GM23338 (cell line): ENCODE data around the gene SIKE1. TPM values are rescaled to one million over a fixed set of nuclear protein-coding genes. Genes with fewer than 3 reads are reported as not detected.

Experiments used
- ATAC-seq: fragments of 200-7000 bp; cut with Tn5 transposase; 3 replicates; pipeline ENCODE4 v1.9.1; 2020
- DNase-seq: peaks from one replicate; pipeline ENCODE4 v3.0.0-alpha.2; 2015; ENCODE audit warnings: low spot score
- H2AFZ ChIP-seq: fragments of 200-600 bp; sonication (generic); 2 replicates; pipeline ENCODE4 v1.8.0; 2016; ENCODE audit warnings: antibody characterized with exemption, mild to moderate bottlenecking, moderate library complexity
- H3F3A ChIP-seq: fragments of 200-600 bp; sonication (generic); replicated peaks from 2 replicates; pipeline ENCODE4 v1.8.0; 2017; ENCODE audit warnings: antibody characterized with exemption, mixed run types, low read depth
- H3K27ac ChIP-seq: fragments of 200-600 bp; sonication (generic); 2 replicates; pipeline ENCODE4 v1.6.1; 2016; ENCODE audit warnings: low read depth
- H3K27me3 ChIP-seq: fragments of 200-600 bp; sonication (generic); 2 replicates; pipeline ENCODE4 v1.8.0; 2016; ENCODE audit warnings: mild to moderate bottlenecking, mixed run types, moderate library complexity; ENCODE audit not compliant: insufficient read depth
- H3K36me3 ChIP-seq: fragments of 200-600 bp; sonication (generic); 2 replicates; pipeline ENCODE4 v1.8.0; 2016; ENCODE audit warnings: mild to moderate bottlenecking; ENCODE audit not compliant: insufficient read depth
- H3K4me1 ChIP-seq: fragments of 200-600 bp; sonication (generic); 2 replicates; pipeline ENCODE4 v1.8.0; 2016; ENCODE audit warnings: mild to moderate bottlenecking, moderate library complexity; ENCODE audit not compliant: insufficient read depth
- H3K4me2 ChIP-seq: fragments of 200-600 bp; sonication (generic); 2 replicates; pipeline ENCODE4 v1.7.1; 2017; ENCODE audit warnings: mixed run types
- H3K4me3 ChIP-seq: fragments of 200-600 bp; sonication (generic); 2 replicates; pipeline ENCODE4 v1.6.1; 2016; ENCODE audit warnings: mixed run types
- H3K79me2 ChIP-seq: fragments of 200-600 bp; sonication (generic); replicated peaks from 2 replicates; pipeline ENCODE4 v1.8.0; 2017; ENCODE audit warnings: mild to moderate bottlenecking; ENCODE audit not compliant: insufficient read depth
- H3K9me2 ChIP-seq: fragments of 200-600 bp; sonication (generic); 2 replicates; pipeline ENCODE4 v1.8.0; 2017; ENCODE audit not compliant: insufficient read depth
- H4K20me1 ChIP-seq: fragments of 200-600 bp; sonication (generic); replicated peaks from 2 replicates; pipeline ENCODE4 v1.8.0; 2017; ENCODE audit warnings: mild to moderate bottlenecking; ENCODE audit not compliant: insufficient read depth
- H3K27ac Mint-ChIP-seq: 2 replicates; pipeline ENCODE4 v1.8.0; 2020; ENCODE audit warnings: inconsistent platforms, mild to moderate bottlenecking, moderate library complexity, mixed read lengths
- H3K27me3 Mint-ChIP-seq: 3 replicates; pipeline ENCODE4 v1.8.0; 2022; ENCODE audit warnings: low read depth, mild to moderate bottlenecking, moderate library complexity, mixed read lengths, inconsistent platforms; ENCODE audit not compliant: insufficient read depth, poor library complexity
- H3K36me3 Mint-ChIP-seq: 3 replicates; pipeline ENCODE4 v1.8.0; 2021; ENCODE audit warnings: low read depth, mild to moderate bottlenecking, inconsistent platforms, moderate library complexity, mixed read lengths
- H3K4me1 Mint-ChIP-seq: 3 replicates; pipeline ENCODE4 v1.8.0; 2020; ENCODE audit warnings: mild to moderate bottlenecking, inconsistent platforms, mixed read lengths
- H3K4me3 Mint-ChIP-seq: 3 replicates; pipeline ENCODE4 v1.8.0; 2021; ENCODE audit warnings: moderate library complexity, mild to moderate bottlenecking, inconsistent platforms, mixed read lengths
- H3K9me3 Mint-ChIP-seq: 3 replicates; pipeline ENCODE4 v1.8.0; 2020; ENCODE audit warnings: moderate library complexity, mild to moderate bottlenecking, inconsistent platforms, mixed read lengths
- CREB1 ChIP-seq: fragments of 250-450 bp; sonication (Bioruptor Pico); IDR thresholded peaks from 2 replicates; pipeline ENCODE4 v1.5.0; 2020; ENCODE audit warnings: low read depth, mild to moderate bottlenecking, moderate library complexity
- ETS1 ChIP-seq: IDR thresholded peaks from 2 replicates; pipeline ENCODE4 v1.6.1; 2016; ENCODE audit warnings: antibody characterized with exemption
- EZH2 ChIP-seq: fragments of 200-600 bp; sonication (generic); IDR thresholded peaks from one replicate; pipeline ENCODE4 v1.8.0; 2017; ENCODE audit warnings: antibody characterized with exemption, mild to moderate bottlenecking, low read depth; ENCODE audit not compliant: unreplicated experiment
- EZH2phosphoT487 ChIP-seq: fragments of 200-600 bp; sonication (generic); IDR thresholded peaks from one replicate; pipeline ENCODE4 v1.8.1; 2018; ENCODE audit warnings: antibody characterized with exemption; ENCODE audit not compliant: unreplicated experiment
- NANOG ChIP-seq: IDR thresholded peaks from 2 replicates; pipeline ENCODE4 v1.6.1; 2016; ENCODE audit warnings: antibody characterized with exemption, borderline replicate concordance
- POLR2AphosphoS5 ChIP-seq: IDR thresholded peaks from 2 replicates; pipeline ENCODE4 v1.6.1; 2016; ENCODE audit warnings: antibody characterized with exemption, low read depth
- REST ChIP-seq: IDR thresholded peaks from one replicate; pipeline ENCODE4 v1.6.1; 2018; ENCODE audit warnings: antibody characterized with exemption; ENCODE audit not compliant: unreplicated experiment
- STAT1 ChIP-seq: IDR thresholded peaks from one replicate; pipeline ENCODE4 v1.6.1; 2016; ENCODE audit warnings: antibody characterized with exemption; ENCODE audit not compliant: unreplicated experiment
- ZNF114 ChIP-seq: fragments of 250-450 bp; sonication (Bioruptor Pico); IDR thresholded peaks from 2 replicates; pipeline ENCODE4 v1.5.0; 2020; ENCODE audit warnings: mild to moderate bottlenecking, moderate library complexity
- polyA plus RNA-seq: library from polyadenylated mRNA; unstranded; fragments of >200 nt; fragmentation: Nextera tagmentation; extraction: Ambion mirVana; gene quantifications from 2 replicates; pipeline ENCODE4 v1.2.1, GENCODE V29; 2016
- total RNA-seq: library from RNA; depleted of rRNA; stranded (reverse); fragments of >200 nt; shearing (Covaris generic); gene quantifications from 2 replicates; pipeline ENCODE4 v1.2.3, GENCODE V29; 2014
- TF ChIP-seq, protein P1 (sequence below), 2 experiments: fragments of 200-600 bp in 1 of 2; sonication (generic) in 1 of 2; conservative IDR thresholded peaks; 2 replicates each; pipeline versions ENCODE4 v1.5.1 to v1.6.1; 2016 to 2017; ENCODE audit warnings: antibody characterized with exemption in 2 of 2, low read depth in 2 of 2, mild to moderate bottlenecking in 2 of 2, moderate library complexity in 1 of 2

The SIKE1 gene
- total and polyA plus RNA-seq, 2 experiments from 2014 or later: 74.0 to 96.3 TPM

DNA sequence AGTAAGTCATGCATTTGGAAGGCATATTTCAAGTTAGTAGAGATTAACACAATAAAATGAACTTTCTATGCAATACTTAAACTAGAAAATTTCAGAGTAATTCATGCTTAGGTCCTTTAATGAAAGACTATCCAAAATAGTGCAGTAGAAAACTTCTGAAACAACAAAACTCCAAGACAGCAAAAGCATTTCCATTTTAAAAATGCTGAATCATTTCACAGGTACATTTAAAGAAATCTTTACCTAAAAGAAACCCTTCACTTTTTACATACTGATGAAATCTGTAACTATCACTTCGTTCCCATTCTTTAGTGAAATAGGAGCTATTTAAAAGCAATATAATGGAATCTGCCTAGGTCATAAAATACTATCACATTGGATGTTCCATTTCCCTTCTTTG lies 40.2 kb downstream of the SIKE1 start (continued):
- no peak for TF ChIP-seq NANOG
- no peak for TF ChIP-seq REST
- TF ChIP-seq, protein P1, sequence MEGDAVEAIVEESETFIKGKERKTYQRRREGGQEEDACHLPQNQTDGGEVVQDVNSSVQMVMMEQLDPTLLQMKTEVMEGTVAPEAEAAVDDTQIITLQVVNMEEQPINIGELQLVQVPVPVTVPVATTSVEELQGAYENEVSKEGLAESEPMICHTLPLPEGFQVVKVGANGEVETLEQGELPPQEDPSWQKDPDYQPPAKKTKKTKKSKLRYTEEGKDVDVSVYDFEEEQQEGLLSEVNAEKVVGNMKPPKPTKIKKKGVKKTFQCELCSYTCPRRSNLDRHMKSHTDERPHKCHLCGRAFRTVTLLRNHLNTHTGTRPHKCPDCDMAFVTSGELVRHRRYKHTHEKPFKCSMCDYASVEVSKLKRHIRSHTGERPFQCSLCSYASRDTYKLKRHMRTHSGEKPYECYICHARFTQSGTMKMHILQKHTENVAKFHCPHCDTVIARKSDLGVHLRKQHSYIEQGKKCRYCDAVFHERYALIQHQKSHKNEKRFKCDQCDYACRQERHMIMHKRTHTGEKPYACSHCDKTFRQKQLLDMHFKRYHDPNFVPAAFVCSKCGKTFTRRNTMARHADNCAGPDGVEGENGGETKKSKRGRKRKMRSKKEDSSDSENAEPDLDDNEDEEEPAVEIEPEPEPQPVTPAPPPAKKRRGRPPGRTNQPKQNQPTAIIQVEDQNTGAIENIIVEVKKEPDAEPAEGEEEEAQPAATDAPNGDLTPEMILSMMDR (conservative IDR thresholded peaks at IDR 0.05; ENCODE audit: low read depth in 2 of 2): no peak
- TF ChIP-seq EZH2phosphoT487: no peak
- no peak for TF ChIP-seq ZNF114 (CRISPR knock-in tag)

DNA sequence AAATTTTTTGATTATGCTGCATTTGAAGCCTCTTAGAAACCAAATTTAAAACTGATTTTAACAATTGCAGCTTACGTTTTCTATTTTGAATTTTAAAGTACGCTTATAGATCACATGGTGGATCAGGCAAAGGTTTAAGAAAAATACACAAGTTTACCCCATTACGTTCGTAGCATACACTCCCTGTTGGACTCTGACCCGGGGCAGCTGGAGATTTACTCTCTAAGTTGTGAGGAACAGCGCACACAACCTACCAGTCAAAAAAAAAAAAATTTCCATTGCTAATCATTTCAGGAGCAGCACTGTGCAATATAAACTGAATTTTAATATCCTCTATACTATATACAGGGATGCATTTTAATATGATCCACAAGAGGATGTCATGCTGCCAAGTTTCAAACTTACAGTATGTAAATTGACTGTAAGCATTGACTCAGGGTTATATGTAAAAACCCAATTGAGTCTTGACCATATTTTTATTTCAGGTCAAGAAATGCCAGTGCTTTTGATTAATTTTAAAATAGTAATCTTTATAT lies 43.1 kb downstream of the SIKE1 start:
- no peak overlapping the region for H3K4me3 ChIP-seq
- H4K20me1 ChIP-seq: peaks cover 13% of the 10 kb centered on the region
- no peak overlapping the region for H3K27ac ChIP-seq
- DNase-seq (no peak), ATAC-seq (no peak)
- no peaks in the 10 kb centered on the region for H3K9me3 Mint-ChIP-seq
- H3K4me1 ChIP-seq: peaks cover 3% of the 10 kb centered on the region
- H3K4me3 Mint-ChIP-seq: no peak overlapping the region
- H3K36me3 Mint-ChIP-seq: peaks cover 82% of the 10 kb centered on the region
- no peaks in the 10 kb centered on the region for H3K27me3 Mint-ChIP-seq
- H3K4me2 ChIP-seq: no peak overlapping the region
- no peak overlapping the region for H2AFZ ChIP-seq
- peaks cover 59% of the 10 kb centered on the region for H3K36me3 ChIP-seq
- H3K9me2 ChIP-seq: no peaks in the 10 kb centered on the region
- TF ChIP-seq, protein P1 (conservative IDR thresholded peaks at IDR 0.05; ENCODE audit: low read depth in 2 of 2): no peak
- TF ChIP-seq EZH2: no peak
- no peak for TF ChIP-seq ETS1
- no peak for TF ChIP-seq NANOG
- no peak for TF ChIP-seq CREB1 (CRISPR knock-in tag)
- TF ChIP-seq POLR2AphosphoS5: no peak
- no peak for TF ChIP-seq STAT1
- H3K27me3 ChIP-seq: no peaks in the 10 kb centered on the region
- H3K79me2 ChIP-seq: peaks cover 83% of the 10 kb centered on the region
- no peaks in the 10 kb centered on the region for H3F3A ChIP-seq
- H3K4me1 Mint-ChIP-seq: peaks cover 8% of the 10 kb centered on the region; the same call in 2 of the 3 replicates
- no peak overlapping the region for H3K27ac Mint-ChIP-seq
